GM19193 (cell line): ENCODE measurements around the gene FBXW7.

ENCODE experiments used
- POLR2A ChIP-seq: IDR thresholded peaks from 4 replicates; pipeline ENCODE4 v1.6.1; 2011; ENCODE audit not compliant: insufficient read depth, insufficient read length; ENCODE audit errors: extremely low read depth

The FBXW7 gene

GRCh38 chr4:152500800-152501434 is 35.0 kb downstream of the FBXW7 start:
- TF ChIP-seq POLR2A: no peak

- TF ChIP-seq POLR2A: no peak
Measured at GRCh38 chr4:152500275-152500674, 35.6 kb downstream of the FBXW7 start.

GRCh38 chr4:152499344-152499743 is 36.5 kb downstream of the FBXW7 start:
- TF ChIP-seq POLR2A: no peak

GRCh38 chr4:152494020-152494419 is 41.9 kb downstream of the FBXW7 start:
- no peak for TF ChIP-seq POLR2A

- no peak for TF ChIP-seq POLR2A
Measured at GRCh38 chr4:152488246-152488645, 47.6 kb downstream of the FBXW7 start.

GRCh38 chr4:152486429-152487389 is 49.2 kb downstream of the FBXW7 start:
- no peak for TF ChIP-seq POLR2A

- no peak for TF ChIP-seq POLR2A
Measured at GRCh38 chr4:152485726-152486276, 50.1 kb downstream of the FBXW7 start.

GRCh38 chr4:152482211-152482610 is 53.7 kb downstream of the FBXW7 start:
- no peak for TF ChIP-seq POLR2A

- TF ChIP-seq POLR2A: no peak
Measured at GRCh38 chr4:152480901-152481300, 55.0 kb downstream of the FBXW7 start.

GRCh38 chr4:152480326-152480725 is 55.6 kb downstream of the FBXW7 start:
- TF ChIP-seq POLR2A: no peak

- TF ChIP-seq POLR2A: no peak
Measured at GRCh38 chr4:152479428-152480026, 56.4 kb downstream of the FBXW7 start.

GRCh38 chr4:152478461-152479237 is 57.2 kb downstream of the FBXW7 start:
- TF ChIP-seq POLR2A: no peak

- no peak for TF ChIP-seq POLR2A
Measured at GRCh38 chr4:152476796-152477195, 59.1 kb downstream of the FBXW7 start.

- TF ChIP-seq POLR2A: no peak
Measured at GRCh38 chr4:152471251-152471792, 64.6 kb downstream of the FBXW7 start.
